H9 (cell line): ENCODE data around the gene IFNGR1. TPM values are rescaled to one million over a fixed set of nuclear protein-coding genes. Genes with fewer than 3 reads are reported as not detected.

Experiments
- DNase-seq: peaks from one replicate; pipeline ENCODE4 v3.0.0-alpha.2; 2017
- H2AFZ ChIP-seq: one replicate; pipeline ENCODE4 v1.6.1; 2013; ENCODE audit warnings: mild to moderate bottlenecking, low read length, control low read depth, moderate library complexity
- H2AK5ac ChIP-seq: 2 replicates; pipeline ENCODE4 v1.6.1; 2013; ENCODE audit warnings: low read length, control low read depth, mixed read lengths; ENCODE audit not compliant: insufficient read length
- H2BK120ac ChIP-seq: one replicate; pipeline ENCODE4 v1.6.1; 2013; ENCODE audit warnings: low read depth, mild to moderate bottlenecking, low read length, control low read depth, inconsistent platforms; ENCODE audit not compliant: poor library complexity, severe bottlenecking
- H2BK12ac ChIP-seq: 2 replicates; pipeline ENCODE4 v1.6.1; 2013; ENCODE audit warnings: low read length, control low read depth, mixed read lengths, low read depth; ENCODE audit not compliant: insufficient read length
- H2BK15ac ChIP-seq: 2 replicates; pipeline ENCODE4 v1.6.1; 2013; ENCODE audit warnings: low read depth, low read length, control low read depth
- H2BK20ac ChIP-seq: one replicate; pipeline ENCODE4 v1.6.1; 2013; ENCODE audit warnings: low read depth, mild to moderate bottlenecking, low read length, control low read depth, inconsistent platforms; ENCODE audit not compliant: poor library complexity, severe bottlenecking
- H2BK5ac ChIP-seq: 2 replicates; pipeline ENCODE4 v1.6.1; 2013; ENCODE audit warnings: low read length, control low read depth, mixed read lengths; ENCODE audit not compliant: insufficient read length
- H3K14ac ChIP-seq: 2 replicates; pipeline ENCODE4 v1.6.1; 2013; ENCODE audit warnings: low read length, control low read depth; ENCODE audit not compliant: insufficient read depth
- H3K18ac ChIP-seq: 2 replicates; pipeline ENCODE4 v1.6.1; 2013; ENCODE audit warnings: low read depth, mild to moderate bottlenecking, mixed read lengths, low read length, control low read depth; ENCODE audit not compliant: insufficient read length
- H3K23ac ChIP-seq: 2 replicates; pipeline ENCODE4 v1.6.1; 2013; ENCODE audit warnings: low read length, control low read depth, mixed read lengths, low read depth; ENCODE audit not compliant: insufficient read length
- H3K23me2 ChIP-seq: 2 replicates; pipeline ENCODE4 v1.6.1; 2013; ENCODE audit warnings: low read depth, mild to moderate bottlenecking, mixed read lengths, low read length, control low read depth; ENCODE audit not compliant: insufficient read length, poor library complexity, severe bottlenecking
- H3K27ac ChIP-seq: 2 replicates; pipeline ENCODE4 v1.5.1; 2013; ENCODE audit warnings: low read length, control low read depth, mixed read lengths, low read depth; ENCODE audit not compliant: insufficient read length
- H3K27me3 ChIP-seq: 2 replicates; pipeline ENCODE4 v1.6.1; 2013; ENCODE audit warnings: low read length, control low read depth, inconsistent platforms; ENCODE audit not compliant: insufficient read depth
- H3K4ac ChIP-seq: 2 replicates; pipeline ENCODE4 v1.6.1; 2013; ENCODE audit warnings: low read depth, mild to moderate bottlenecking, control low read depth, inconsistent platforms, low read length, moderate library complexity
- H3K4me1 ChIP-seq: 2 replicates; pipeline ENCODE4 v1.6.1; 2013; ENCODE audit warnings: low read length, control low read depth, inconsistent platforms; ENCODE audit not compliant: insufficient read depth
- H3K4me2 ChIP-seq: 2 replicates; pipeline ENCODE4 v1.6.1; 2013; ENCODE audit warnings: low read length, control low read depth, mixed read lengths; ENCODE audit not compliant: insufficient read length, insufficient read depth
- H3K56ac ChIP-seq: 2 replicates; pipeline ENCODE4 v1.6.1; 2013; ENCODE audit warnings: low read depth, mild to moderate bottlenecking, mixed read lengths, low read length, control low read depth; ENCODE audit not compliant: insufficient read length
- H3K79me1 ChIP-seq: 2 replicates; pipeline ENCODE4 v1.6.1; 2013; ENCODE audit warnings: low read depth, mild to moderate bottlenecking, moderate library complexity, low read length, control low read depth, inconsistent platforms; ENCODE audit not compliant: insufficient read depth, poor library complexity, severe bottlenecking
- H3K79me2 ChIP-seq: 2 replicates; pipeline ENCODE4 v1.6.1; 2013; ENCODE audit warnings: low read length, control low read depth, inconsistent platforms; ENCODE audit not compliant: insufficient read depth
- H3K9ac ChIP-seq: 2 replicates; pipeline ENCODE4 v1.6.1; 2013; ENCODE audit warnings: low read length, control low read depth, mixed read lengths; ENCODE audit not compliant: insufficient read length; ENCODE audit errors: extremely low read depth
- H3K9me3 ChIP-seq: one replicate; pipeline ENCODE4 v1.6.1; 2013; ENCODE audit warnings: low read depth, low read length, inconsistent platforms; ENCODE audit not compliant: control insufficient read depth
- H3T11ph ChIP-seq: one replicate; pipeline ENCODE4 v1.6.1; 2013; ENCODE audit warnings: mild to moderate bottlenecking, low read length, control low read depth, inconsistent platforms
- H4K20me1 ChIP-seq: one replicate; pipeline ENCODE4 v1.6.1; 2013; ENCODE audit not compliant: control insufficient read depth, insufficient read length, insufficient read depth
- H4K5ac ChIP-seq: 2 replicates; pipeline ENCODE4 v1.6.1; 2013; ENCODE audit warnings: low read depth, mild to moderate bottlenecking, mixed read lengths, low read length, control low read depth; ENCODE audit not compliant: insufficient read length
- H4K8ac ChIP-seq: replicated peaks from 2 replicates; pipeline ENCODE4 v1.6.1; 2013; ENCODE audit warnings: low read length, control low read depth, mixed read lengths, low read depth; ENCODE audit not compliant: insufficient read length
- H4K91ac ChIP-seq: 2 replicates; pipeline ENCODE4 v1.6.1; 2013; ENCODE audit warnings: low read depth, mild to moderate bottlenecking, moderate library complexity, mixed read lengths, low read length, control low read depth; ENCODE audit not compliant: insufficient read length
- H3K27ac Mint-ChIP-seq, 3 experiments: 2 replicates in 2 of 3; 3 replicates in 1 of 3; pipeline ENCODE4 v1.8.0; 2020 to 2021; ENCODE audit warnings: mixed read lengths in 3 of 3, mild to moderate bottlenecking in 1 of 3, moderate library complexity in 1 of 3
- H3K27me3 Mint-ChIP-seq: 2 replicates; pipeline ENCODE4 v1.8.0; 2021; ENCODE audit warnings: low read depth, mild to moderate bottlenecking, moderate library complexity, mixed read lengths
- H3K36me3 Mint-ChIP-seq, 3 experiments: 2 replicates in 2 of 3; 3 replicates in 1 of 3; pipeline ENCODE4 v1.8.0; 2020 to 2021; ENCODE audit warnings: low read depth in 3 of 3, mixed read lengths in 3 of 3; ENCODE audit not compliant: insufficient read depth in 1 of 3
- H3K4me1 Mint-ChIP-seq, 2 experiments: 2 replicates each; pipeline ENCODE4 v1.8.0; 2020; ENCODE audit warnings: mixed read lengths in 2 of 2
- H3K4me3 Mint-ChIP-seq, 2 experiments: 2 replicates in 1 of 2; 3 replicates in 1 of 2; pipeline ENCODE4 v1.8.0; 2020 to 2021; ENCODE audit warnings: mild to moderate bottlenecking in 2 of 2, mixed read lengths in 2 of 2, moderate library complexity in 1 of 2
- H3K9me3 Mint-ChIP-seq, 2 experiments: 2 replicates in 1 of 2; 3 replicates in 1 of 2; pipeline ENCODE4 v1.8.0; 2020; ENCODE audit warnings: mild to moderate bottlenecking in 2 of 2, mixed read lengths in 2 of 2, moderate library complexity in 1 of 2
- CTCF ChIP-seq: fragments of 200-600 bp; sonication (generic); conservative IDR thresholded peaks from 3 replicates; pipeline ENCODE4 v1.8.0; 2021; ENCODE audit warnings: antibody characterized with exemption, mild to moderate bottlenecking
- WGBS: extraction: QIAGEN DNeasy Blood & Tissue Kit; methylation state at CpG from one replicate; pipeline ENCODE4 v1.1.7; 2013; ENCODE audit warnings: missing lambda C conversion rate, low lambda C conversion rate, mixed read lengths; ENCODE audit not compliant: insufficient read length; ENCODE audit errors: extremely low coverage; 5-methylcytosine and 5-hydroxymethylcytosine counted together
- total RNA-seq: library from RNA; stranded (reverse); gene quantifications from 2 replicates; pipeline ENCODE4 v1.2.1, GENCODE V29; 2021

IFNGR1 gene
- total RNA-seq, 1 experiment from 2014 or later, result 32.2 TPM

GRCh38 chr6:137193256-137194070 is 25.7 kb downstream of the IFNGR1 start:
- H2BK15ac ChIP-seq, result no peak overlapping the region
- H3K79me1 ChIP-seq, result no peaks in the 10 kb centered on the region
- no peak overlapping the region for H3K27ac Mint-ChIP-seq
- H3K36me3 Mint-ChIP-seq, result peaks cover 13 to 28% (median 26%) of the 10 kb centered on the region in 3 experiments
- no peak overlapping the region for H3K14ac ChIP-seq
- H3K23ac ChIP-seq, result no peak overlapping the region
- no peak overlapping the region for H2AK5ac ChIP-seq
- no peaks in the 10 kb centered on the region for H3K4me1 Mint-ChIP-seq
- H4K5ac ChIP-seq, result no peak overlapping the region
- DNase-seq, result no peak
- H4K8ac ChIP-seq, result no peak overlapping the region
- no peak overlapping the region for H2BK5ac ChIP-seq
- no peak overlapping the region for H3K9ac ChIP-seq
- H3K4ac ChIP-seq, result no peak overlapping the region
- no peaks in the 10 kb centered on the region for H3K27me3 Mint-ChIP-seq
- H3K4me3 Mint-ChIP-seq, result no peak overlapping the region
- H2AFZ ChIP-seq, result no peak overlapping the region
- no peaks in the 10 kb centered on the region for H4K20me1 ChIP-seq
- no CpG with 5 or more reads among the region's 5 CpGs for WGBS
- no peak overlapping the region for H2BK12ac ChIP-seq
- H3T11ph ChIP-seq, result no peak overlapping the region
- H3K27ac ChIP-seq, result no peak overlapping the region
- no peak for TF ChIP-seq CTCF
- peaks cover 11% of the 10 kb centered on the region for H3K9me3 ChIP-seq
- no peak overlapping the region for H4K91ac ChIP-seq
- no peaks in the 10 kb centered on the region for H3K79me2 ChIP-seq
- peaks cover 33 to 37% of the 10 kb centered on the region in 2 experiments for H3K9me3 Mint-ChIP-seq
- H2BK120ac ChIP-seq, result no peak overlapping the region
- H3K4me2 ChIP-seq, result no peak overlapping the region
- H3K23me2 ChIP-seq, result no peaks in the 10 kb centered on the region
- H2BK20ac ChIP-seq, result no peak overlapping the region
- no peak overlapping the region for H3K56ac ChIP-seq
- H3K18ac ChIP-seq, result no peak overlapping the region
- no peaks in the 10 kb centered on the region for H3K27me3 ChIP-seq
- no peaks in the 10 kb centered on the region for H3K4me1 ChIP-seq
